Measurements from ENCODE around the gene RPS6KL1. TPM values are rescaled to one million over a fixed set of nuclear protein-coding genes. Genes with fewer than 3 reads are reported as not detected.

RPS6KL1 gene
- total RNA-seq, 1 experiment from 2014 or later, result 17.9 TPM

GRCh38 chr14:74965486-74966153, 42.6 kb upstream of the RPS6KL1 start:
- Histone ChIP-seq H2AFZ (ENCODE audit: low read length) (no peak overlapping the region), H3K9me2 (replicated peaks; ENCODE audit: low read length) (no peaks in the 10 kb centered on the region), H3K27me3 (ENCODE audit: low read length) (no peaks in the 10 kb centered on the region), H3K4me1 (ENCODE audit: insufficient read depth, low read length) (peaks cover 14% of the 10 kb centered on the region), H3K4me2 (ENCODE audit: low read length) (peak overlapping the region; percentile 26), H3K79me2 (ENCODE audit: low read length) (no peaks in the 10 kb centered on the region), H3K36me3 (ENCODE audit: low read depth, low read length) (no peaks in the 10 kb centered on the region), H3K27ac (ENCODE audit: low read length) (peak overlapping the region; percentile 37), H3F3A (ENCODE audit: low read length, unreplicated experiment) (no peaks in the 10 kb centered on the region), H4K20me1 (ENCODE audit: low read length) (no peaks in the 10 kb centered on the region), H3K9ac (ENCODE audit: low read length) (peak overlapping the region; percentile 3; the same call in 1 of the 2 replicates), H3K9me3 (ENCODE audit: low read length) (no peaks in the 10 kb centered on the region), H3K4me3 (ENCODE audit: low read length) (no peak overlapping the region)
- intact Hi-C loops (cut with micrococcal nuclease), result no loop called here
- ATAC-seq (peak; percentile 67), DNase-seq (peak; percentile 52)
- ChIA-PET CTCF (no interaction called here), POLR2A (ENCODE audit: unreplicated experiment) (no interaction called here)
- TF ChIP-seq EZH2 (IDR thresholded peaks at IDR 0.05; ENCODE audit: low read length, unreplicated experiment), result no peak
- TF ChIP-seq CTCF (conservative IDR thresholded peaks at IDR 0.05; ENCODE audit: low read depth, low read length), result no peak
- no peak for TF ChIP-seq EZH2phosphoT487 (IDR thresholded peaks at IDR 0.05; ENCODE audit: borderline replicate concordance, low read length)
- no TSS peak for BruUV-seq (replicated peaks)

- no TSS peak for BruUV-seq (replicated peaks)
- Histone ChIP-seq H3K4me1 (ENCODE audit: insufficient read depth, low read length) (peaks cover 17% of the 10 kb centered on the region), H3K79me2 (ENCODE audit: low read length) (no peaks in the 10 kb centered on the region), H4K20me1 (ENCODE audit: low read length) (no peaks in the 10 kb centered on the region), H3K9me3 (ENCODE audit: low read length) (no peaks in the 10 kb centered on the region), H3K27ac (ENCODE audit: low read length) (peak overlapping the region; percentile 37), H3K36me3 (ENCODE audit: low read depth, low read length) (no peaks in the 10 kb centered on the region), H3K9me2 (replicated peaks; ENCODE audit: low read length) (no peaks in the 10 kb centered on the region; the same call in 1 of the 2 replicates), H3K4me3 (ENCODE audit: low read length) (no peak overlapping the region), H3K4me2 (ENCODE audit: low read length) (peak overlapping the region; percentile 26), H3K27me3 (ENCODE audit: low read length) (no peaks in the 10 kb centered on the region), H3K9ac (ENCODE audit: low read length) (peak overlapping the region; percentile 3; the same call in 1 of the 2 replicates), H3F3A (ENCODE audit: low read length, unreplicated experiment) (no peaks in the 10 kb centered on the region), H2AFZ (ENCODE audit: low read length) (no peak overlapping the region)
- ATAC-seq (peak; percentile 73), DNase-seq (peak; percentile 47)
- no peak for TF ChIP-seq EZH2 (IDR thresholded peaks at IDR 0.05; ENCODE audit: low read length, unreplicated experiment)
- no peak for TF ChIP-seq EZH2phosphoT487 (IDR thresholded peaks at IDR 0.05; ENCODE audit: borderline replicate concordance, low read length)
- no peak for TF ChIP-seq CTCF (conservative IDR thresholded peaks at IDR 0.05; ENCODE audit: low read depth, low read length)
- POLR2A ChIA-PET (ENCODE audit: unreplicated experiment), result interaction anchor here (0.6 kb wide), 1 partner anchor 121 kb away, joined by 3 read pairs; no protein-coding TSS in a partner anchor
- CTCF ChIA-PET, result no interaction called here
- intact Hi-C loops (cut with micrococcal nuclease), result no loop called here
Observed at GRCh38 chr14:74964787-74965485, 41.9 kb upstream of the RPS6KL1 start.
